GM19468 (cell line): ENCODE results near the gene SLITRK2.

ENCODE experiments used
- ATAC-seq: cut with Tn5 transposase; IDR thresholded peaks from one replicate; pipeline ENCODE4 v1.9.1; 2021; ENCODE audit warnings: mild to moderate bottlenecking, moderate library complexity, moderate number of reproducible peaks; ENCODE audit not compliant: unreplicated experiment; ENCODE audit errors: extremely low read depth

Gene SLITRK2, protein sequence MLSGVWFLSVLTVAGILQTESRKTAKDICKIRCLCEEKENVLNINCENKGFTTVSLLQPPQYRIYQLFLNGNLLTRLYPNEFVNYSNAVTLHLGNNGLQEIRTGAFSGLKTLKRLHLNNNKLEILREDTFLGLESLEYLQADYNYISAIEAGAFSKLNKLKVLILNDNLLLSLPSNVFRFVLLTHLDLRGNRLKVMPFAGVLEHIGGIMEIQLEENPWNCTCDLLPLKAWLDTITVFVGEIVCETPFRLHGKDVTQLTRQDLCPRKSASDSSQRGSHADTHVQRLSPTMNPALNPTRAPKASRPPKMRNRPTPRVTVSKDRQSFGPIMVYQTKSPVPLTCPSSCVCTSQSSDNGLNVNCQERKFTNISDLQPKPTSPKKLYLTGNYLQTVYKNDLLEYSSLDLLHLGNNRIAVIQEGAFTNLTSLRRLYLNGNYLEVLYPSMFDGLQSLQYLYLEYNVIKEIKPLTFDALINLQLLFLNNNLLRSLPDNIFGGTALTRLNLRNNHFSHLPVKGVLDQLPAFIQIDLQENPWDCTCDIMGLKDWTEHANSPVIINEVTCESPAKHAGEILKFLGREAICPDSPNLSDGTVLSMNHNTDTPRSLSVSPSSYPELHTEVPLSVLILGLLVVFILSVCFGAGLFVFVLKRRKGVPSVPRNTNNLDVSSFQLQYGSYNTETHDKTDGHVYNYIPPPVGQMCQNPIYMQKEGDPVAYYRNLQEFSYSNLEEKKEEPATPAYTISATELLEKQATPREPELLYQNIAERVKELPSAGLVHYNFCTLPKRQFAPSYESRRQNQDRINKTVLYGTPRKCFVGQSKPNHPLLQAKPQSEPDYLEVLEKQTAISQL

DNA sequence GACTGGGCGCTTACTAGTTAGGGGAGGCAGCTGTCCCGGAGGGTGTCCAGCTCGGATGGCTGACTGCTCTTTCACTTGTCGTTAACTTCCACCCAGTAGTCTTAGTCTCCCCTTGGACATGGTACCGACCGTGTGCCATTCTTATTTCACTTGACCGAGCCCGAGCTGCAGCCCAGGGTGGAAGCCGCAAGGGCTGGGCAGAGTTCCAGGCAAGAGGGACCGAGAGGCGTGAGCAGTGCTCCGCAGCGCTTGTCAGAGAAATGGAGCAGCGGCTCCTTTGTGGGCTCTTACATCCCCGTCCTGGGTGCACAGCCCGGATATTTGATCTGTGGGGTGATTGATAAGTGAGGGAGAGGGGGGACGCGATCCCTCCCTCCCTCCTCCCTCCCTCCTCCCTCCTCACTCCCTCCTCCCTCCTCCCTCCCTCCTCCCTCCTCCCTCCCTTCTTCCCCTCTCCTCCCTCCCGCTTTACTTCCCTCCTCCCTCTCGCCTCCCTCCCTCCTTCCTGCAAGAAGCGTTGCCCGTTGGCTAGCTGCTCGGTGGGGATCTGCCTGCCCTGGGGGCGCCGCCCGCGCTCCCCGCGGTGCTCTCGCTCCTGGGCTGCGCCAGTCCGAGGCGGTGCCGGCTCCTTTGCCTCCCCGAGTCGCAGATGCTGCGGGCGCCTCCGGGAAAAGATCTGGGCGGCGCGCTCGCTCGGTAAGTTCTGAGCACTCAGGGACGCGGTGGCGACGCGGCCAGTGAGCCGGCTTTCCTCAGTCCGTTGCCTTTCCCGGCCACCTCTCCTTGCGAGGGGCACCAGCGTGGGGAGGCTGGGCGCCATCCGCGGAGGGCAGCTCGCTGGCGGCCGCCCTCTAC, at the start of gene SLITRK2:
Gene SLITRK2 (plus strand): TSS at position 499 of the 855 bp plus-strand sequence. CDS start 4,597 bp downstream, outside the sequence.
- ATAC-seq = no peak

DNA sequence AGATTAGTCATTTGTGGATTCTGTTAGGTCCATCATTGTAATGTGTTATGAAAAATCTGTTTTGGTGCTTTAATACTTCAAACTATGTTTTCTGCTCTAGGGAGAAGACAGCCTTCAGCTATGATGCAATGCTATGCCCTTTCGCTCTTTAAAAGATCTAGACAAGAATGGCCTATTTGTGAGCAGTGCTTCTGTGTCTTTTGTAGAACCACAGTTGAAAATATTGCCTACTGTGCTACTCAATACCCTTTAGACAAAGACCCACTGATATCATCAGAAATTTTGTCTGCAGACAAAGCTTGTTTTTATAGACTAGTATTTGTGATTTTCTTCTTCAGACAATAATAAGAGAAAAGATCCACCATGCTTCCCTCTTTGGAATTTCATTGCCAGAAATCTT, 44.6 kb upstream of the SLITRK2 start:
- no peak for ATAC-seq

DNA sequence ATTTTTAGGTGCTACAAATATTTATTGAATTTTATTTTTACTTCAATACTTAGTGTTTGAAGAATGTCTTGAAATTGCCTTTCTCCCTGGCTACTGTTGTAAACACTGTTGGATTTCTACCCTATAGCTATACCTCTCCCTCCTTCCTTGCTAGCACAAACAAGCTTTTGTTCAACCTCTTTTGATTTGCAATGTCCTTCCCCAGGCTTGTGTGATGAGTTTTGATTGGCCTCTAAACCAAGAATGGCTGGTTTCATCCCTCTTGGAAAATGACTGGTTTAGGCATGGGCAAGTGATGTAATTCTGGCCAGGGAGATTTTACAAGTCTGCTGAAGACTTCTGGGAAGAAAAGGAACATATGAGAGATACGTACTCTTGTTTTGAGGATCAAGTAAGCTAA, 25.3 kb upstream of the SLITRK2 start:
- ATAC-seq = no peak

DNA sequence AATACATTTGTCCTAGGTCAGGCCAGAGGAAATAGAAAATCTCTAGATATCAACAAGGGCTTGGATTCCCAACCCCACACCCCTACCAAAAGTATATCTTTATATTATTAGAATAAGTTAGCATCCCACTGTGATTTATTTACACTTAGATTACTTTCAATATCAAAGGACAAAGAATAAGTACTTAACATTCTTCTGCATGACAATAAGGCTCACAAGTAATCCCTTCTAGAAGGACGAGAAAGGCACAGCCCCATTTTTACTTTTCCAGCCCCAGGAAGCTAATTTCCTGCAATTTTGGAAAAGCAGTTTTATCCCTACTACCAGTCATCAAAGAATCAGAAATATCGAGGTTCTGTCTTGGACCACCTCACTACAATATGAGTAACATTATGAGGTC, 14.1 kb upstream of the SLITRK2 start:
- no peak for ATAC-seq

DNA sequence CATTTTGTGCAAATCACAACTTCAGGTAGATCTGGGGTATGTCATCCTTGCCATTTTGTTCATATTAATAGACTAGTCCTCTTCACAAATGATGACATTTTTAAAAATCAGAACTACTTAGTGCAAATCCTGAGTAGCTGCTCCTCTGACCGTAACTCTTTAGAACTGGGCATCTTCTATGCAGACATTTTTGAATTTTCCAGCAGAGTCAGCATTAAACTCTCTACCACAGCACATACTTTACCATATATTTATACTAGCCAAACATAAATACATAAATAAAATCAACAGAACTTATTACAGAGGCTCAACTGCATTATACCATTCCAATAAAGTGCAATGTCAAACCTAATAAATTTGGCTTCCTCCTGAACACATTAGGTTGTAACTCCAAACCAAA, 4.5 kb upstream of the SLITRK2 start:
- ATAC-seq = no peak

DNA sequence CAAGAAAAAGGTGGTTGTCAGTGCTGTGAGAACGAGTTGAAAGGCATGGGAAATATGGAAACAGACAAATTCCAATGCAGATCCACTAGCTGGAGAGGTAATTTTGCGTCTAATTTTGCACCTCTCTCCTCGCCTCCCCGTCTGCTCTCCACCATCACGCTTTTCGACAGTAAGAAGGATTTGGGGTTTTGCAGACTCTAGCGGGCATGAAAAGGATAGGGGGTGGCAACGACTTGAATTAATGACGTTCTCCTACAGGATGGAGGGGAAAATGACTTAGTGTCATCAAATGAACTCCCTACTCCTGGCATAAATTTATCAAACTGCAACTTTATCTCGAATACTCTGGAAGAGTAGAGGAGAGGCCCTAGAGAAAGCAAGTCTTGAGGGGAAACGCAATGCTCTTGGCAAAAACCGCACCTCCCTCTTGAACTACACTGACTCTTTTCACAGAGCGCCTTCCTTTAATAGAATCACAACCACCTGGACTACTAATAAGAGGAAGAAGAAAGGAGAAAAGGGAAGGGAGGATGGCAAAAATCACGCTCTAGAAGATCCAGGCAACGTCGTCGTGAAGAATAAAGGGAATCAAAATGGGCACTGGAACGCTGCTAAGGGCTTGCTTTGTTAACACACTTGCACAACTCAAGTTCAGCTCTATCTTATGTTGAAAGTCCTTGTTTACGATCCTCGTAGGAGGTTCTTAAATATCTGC, 871 bp upstream of the SLITRK2 start:
- ATAC-seq = no peak

DNA sequence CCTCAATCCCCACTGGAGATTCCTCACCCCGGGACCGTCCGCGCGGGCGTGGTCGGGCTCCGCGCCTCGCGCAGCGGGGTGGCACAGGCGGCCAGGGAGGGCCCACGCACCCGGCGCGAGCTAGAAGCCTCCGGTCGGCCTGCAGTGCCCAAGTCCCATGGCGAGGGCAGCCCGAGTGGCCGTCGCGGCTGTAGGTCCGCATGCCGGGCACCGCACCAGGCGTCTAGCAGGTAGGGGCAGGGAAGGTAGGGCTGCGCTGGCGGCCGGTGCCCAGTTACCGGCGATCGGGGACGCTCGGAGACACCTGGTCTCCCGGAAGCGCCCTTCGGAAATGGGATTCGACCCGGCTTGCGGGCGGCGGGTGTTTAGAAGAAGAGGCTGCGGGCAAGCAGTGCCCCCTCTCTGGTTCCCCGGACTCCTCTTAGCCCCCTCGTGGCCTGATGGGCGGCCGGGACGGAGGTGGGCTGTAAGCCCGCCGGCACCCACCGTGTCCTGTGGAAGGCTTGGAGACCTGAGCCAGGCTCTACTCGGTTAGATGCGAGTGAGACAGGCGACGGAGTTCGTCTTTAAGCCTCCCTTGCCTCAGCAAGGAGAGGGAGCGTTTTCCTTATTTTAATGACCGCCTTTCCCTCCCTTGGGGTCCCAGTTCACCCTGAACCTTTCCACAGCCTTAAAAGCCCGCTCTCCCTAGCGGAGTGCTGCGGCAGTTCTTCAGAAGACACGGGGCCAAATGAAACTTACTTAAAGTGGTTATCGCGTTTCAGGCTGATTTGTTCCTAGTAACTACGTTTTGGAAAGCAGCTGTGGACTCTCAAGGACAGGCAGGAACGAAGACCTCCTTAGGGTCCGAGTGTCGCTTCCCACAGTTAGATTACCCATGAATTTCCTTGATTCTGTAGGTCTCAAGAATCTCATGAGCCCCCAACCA, 821 bp downstream of the SLITRK2 start:
- no peak for ATAC-seq

DNA sequence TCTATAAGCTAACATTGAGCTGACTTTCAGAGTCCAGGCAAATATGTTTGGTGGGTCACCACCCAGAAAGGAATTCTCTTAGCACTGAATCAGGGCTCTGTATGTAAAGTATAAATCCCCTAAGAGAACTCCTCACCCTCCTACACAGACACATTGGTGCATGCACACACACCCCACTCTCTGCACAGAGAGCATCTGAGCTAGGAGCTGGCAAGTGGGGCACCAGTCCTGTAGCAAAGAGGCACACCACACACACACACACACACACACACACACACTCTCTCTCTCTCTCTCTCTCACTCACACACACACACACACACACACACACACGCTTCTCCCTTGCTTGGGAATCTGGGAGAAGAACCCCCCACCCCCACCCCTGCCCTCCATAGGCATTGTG, 3.2 kb downstream of the SLITRK2 start:
- no peak for ATAC-seq

DNA sequence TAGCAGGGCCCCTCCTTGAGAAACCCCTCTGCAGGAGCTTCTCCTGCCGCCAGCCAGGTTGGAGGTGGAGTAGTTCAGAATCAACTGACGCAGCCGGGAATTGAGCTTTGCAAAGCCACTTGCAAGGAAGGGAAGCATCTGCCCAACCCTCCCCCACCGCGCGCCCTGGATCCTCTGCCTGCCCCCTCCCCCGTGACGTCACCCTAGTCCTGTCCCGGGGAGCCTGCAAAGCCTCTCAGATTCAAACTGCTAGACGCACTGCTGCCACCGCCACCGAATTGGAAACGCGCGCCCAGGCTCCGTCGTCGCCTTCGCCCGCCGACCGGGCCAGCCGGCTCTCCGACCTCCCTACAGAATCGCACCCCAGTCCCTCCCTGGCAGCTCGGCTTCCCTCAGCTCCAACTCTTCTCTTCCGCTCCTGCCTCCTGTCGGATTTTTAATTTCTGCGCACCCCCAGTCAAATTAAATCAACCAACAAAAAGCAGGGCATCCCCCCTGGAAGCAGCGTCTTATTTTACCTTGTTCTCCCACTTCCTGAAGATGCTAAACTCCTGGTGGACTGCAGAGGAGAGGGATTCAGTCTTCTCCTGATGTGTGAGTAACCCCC, 3.8 kb downstream of the SLITRK2 start:
- ATAC-seq = no peak

DNA sequence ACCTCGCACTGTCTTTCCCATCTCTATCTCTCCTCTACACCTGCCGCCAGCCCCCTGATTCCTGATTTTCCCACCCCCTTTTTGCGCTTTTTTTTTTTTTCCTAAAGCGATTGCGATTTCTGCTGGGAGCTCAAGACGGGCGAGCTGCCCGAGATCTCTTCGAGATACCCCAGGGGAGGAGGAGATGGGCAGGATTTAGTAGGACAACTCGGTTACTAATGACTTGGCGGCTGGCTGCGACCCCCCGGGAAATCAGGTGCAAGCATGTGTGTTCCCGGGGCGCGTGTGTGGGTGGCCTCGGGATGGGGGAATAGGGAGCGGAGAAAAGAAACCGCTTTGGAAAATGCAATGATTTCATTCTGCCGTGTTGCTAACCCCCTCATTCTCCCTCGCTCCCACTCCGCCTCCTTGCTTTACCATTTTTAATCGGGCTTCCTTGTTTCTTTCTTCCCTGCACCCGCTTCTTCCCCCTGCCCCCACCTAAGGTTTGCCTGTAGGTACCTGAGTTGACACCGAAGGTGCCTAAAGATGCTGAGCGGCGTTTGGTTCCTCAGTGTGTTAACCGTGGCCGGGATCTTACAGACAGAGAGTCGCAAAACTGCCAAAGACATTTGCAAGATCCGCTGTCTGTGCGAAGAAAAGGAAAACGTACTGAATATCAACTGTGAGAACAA, 4.4 kb downstream of the SLITRK2 start:
- ATAC-seq = no peak

DNA sequence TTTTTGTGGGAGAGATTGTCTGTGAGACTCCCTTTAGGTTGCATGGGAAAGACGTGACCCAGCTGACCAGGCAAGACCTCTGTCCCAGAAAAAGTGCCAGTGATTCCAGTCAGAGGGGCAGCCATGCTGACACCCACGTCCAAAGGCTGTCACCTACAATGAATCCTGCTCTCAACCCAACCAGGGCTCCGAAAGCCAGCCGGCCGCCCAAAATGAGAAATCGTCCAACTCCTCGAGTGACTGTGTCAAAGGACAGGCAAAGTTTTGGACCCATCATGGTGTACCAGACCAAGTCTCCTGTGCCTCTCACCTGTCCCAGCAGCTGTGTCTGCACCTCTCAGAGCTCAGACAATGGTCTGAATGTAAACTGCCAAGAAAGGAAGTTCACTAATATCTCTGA, 5.5 kb downstream of the SLITRK2 start:
- ATAC-seq = no peak

DNA sequence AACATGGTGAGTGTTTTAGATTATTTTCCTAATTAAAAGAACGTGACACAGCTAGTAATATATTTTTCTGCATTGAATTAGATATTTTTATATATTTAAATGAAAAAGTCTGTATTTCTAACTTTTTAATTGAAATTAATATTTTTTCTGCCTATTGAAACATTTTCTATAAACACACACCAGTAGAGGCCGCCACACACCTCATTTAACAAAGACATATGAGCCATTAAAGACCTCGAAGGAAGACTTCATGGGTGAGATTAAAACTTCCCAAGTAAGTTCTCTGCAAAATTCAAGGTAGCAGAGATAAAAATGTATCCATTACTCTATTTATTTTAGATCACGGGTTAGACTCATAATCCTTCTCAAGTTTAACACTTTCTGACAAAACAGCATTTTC, 8.3 kb downstream of the SLITRK2 start:
- ATAC-seq = no peak

DNA sequence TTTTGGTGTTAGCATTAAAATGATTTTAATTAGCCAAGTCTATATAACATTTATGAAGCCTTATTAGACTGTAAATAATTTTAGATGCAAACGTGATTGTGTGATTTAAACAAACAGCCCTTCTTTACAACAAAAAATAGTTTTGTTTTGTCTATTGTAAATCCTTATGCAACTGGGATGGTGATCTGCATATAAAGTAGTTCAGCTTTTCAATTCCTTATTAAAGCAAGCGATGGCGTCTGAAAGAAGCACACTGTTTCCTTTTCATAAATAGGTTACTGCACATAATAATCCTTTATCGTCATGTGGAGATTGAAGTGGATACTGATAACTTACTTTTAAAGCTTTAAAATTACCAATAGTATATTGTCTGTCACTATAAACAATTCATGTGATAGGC, 8.8 kb downstream of the SLITRK2 start:
- no peak for ATAC-seq

DNA sequence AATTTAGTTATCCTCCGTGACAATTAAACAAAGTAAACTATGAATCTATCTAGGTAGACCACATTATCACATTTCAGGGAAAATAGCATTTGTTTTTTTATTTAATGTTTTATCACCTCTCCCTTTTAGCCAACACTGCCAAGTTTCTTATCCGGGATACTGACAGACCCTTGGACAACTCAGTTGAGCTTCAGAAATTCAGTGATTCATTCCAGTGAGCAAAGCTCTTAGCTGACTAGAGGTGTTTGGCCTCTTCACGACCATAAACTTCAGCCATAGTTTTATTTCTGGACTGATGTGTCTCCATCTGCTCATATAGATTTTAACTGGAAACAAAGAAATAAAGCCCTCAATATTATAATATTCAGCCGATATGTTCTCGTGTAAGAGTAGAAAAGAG, 15.2 kb downstream of the SLITRK2 start:
- ATAC-seq = no peak

DNA sequence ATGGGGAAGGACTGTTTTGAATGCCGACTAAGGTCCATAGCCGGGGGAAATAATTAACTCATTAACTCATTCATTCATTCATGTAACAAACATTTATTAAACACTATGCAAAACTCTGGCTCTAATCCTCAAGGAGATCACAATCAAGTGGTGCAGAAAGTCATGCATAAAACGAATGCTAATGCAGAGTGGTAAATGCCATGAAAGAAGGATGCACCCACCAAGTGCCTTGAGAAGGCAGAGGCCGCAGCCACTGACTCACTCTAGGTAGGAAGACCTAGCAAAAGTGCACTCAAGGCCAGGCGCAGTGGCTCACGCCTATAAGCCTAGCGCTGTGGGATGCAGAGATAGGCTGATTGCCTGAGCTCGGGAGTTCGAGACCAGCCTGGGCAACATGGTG, 22.9 kb downstream of the SLITRK2 start:
- ATAC-seq = no peak

DNA sequence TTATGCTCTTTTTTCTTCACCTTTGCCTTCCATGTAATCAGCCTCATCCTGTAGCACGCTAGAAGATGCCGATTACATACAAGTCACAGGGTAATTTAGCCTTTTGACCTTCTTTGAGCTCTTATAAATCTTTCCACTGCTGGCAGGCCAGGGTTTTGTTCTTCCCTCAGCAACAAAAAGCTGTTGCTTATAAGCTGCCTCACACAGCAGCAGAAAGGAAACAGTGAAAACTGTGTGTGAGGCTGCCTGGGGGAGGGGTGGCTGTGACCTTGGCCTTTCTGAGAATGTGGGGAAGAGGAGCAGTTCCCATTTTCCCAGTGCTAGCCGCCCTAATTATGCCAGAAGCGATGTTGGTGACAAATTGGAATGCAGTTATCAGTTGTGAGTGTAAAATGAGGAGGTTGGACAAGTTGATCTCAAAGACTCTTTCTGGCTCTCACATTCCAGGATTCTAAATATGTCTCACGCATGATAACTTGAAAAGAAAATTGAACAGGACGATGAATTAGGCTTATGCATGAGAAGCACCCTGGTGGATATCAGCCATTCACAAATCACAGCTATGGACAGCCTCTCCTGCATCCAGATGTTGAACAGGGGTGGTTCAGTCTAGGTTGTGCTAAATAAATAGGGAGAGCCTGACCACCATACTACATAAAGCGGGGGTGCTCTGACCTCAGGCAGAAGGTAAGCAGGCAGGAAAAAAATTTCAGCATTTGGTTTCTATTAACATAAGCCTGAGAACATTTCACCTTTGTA, 25.7 kb downstream of the SLITRK2 start:
- ATAC-seq = no peak

DNA sequence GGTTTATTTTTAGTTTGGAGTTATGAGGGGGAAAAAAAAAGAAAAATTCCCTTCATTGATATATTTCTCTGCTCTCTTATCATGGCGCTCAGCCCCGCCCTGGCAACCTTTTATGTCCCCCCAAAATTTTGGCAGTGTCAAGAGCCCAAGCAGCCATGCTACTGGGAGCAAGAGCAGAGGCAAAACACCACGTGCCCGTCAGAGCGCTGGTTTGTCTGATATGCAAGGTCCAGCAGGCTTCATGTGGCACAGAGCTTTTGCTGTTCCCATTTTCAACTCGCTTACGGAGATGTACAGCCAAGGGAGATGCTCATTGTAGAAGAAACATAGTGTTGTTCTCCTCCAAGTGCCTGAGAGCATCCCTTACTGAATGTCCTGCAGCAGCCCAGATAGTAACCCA, 27.3 kb downstream of the SLITRK2 start:
- no peak for ATAC-seq
